ENCODE results near the gene ACBD6.

- TF ChIP-seq POLR2AphosphoS5 (IDR thresholded peaks at IDR 0.05; ENCODE audit: insufficient read depth in 1 of 2, low read depth in 1 of 2) = no peak
- no peak for TF ChIP-seq CTCF (IDR thresholded peaks at IDR 0.05)
- no peak for TF ChIP-seq POLR2A (IDR thresholded peaks at IDR 0.05)
These were observed 43.6 kb upstream of the ACBD6 start for GRCh38 chr1:180545991-180546390.

Data from vagina (tissue), 2 donors.